ENCODE results near the gene DOCK8. TPM values are rescaled to one million over a fixed set of nuclear protein-coding genes. Genes with fewer than 3 reads are reported as not detected.

Gene DOCK8
- total and polyA plus RNA-seq, 2 experiments from 2014 or later = 0.94 to 1.2 TPM

DNA sequence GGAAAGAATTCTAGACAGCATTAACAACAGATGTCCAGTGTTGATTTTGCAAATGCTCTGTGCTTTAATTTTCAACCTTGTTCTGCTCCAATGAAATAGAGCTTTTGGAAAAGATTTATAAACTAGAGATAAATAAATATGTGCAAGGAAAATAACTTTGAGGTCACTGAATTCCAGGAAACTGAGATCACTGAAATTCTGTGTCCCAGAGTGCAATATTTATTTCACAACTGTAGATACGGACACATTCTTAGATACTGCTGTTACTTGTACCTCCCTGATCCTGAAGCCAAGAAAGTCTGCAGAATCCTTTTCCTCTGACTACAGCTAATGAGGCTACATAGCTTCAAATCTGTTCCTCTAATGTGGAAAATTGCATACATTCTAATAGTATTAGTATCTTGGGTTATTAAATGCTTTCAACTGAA lies 222.9 kb downstream of the DOCK8 start:
- Histone ChIP-seq H2AFZ (no peak overlapping the region), H3K4me3 (no peak overlapping the region), H3K27me3 (ENCODE audit: insufficient read depth) (no peaks in the 10 kb centered on the region), H3K9me2 (ENCODE audit: insufficient read depth) (peaks cover 8% of the 10 kb centered on the region; the same call in 1 of the 2 replicates), H3K79me2 (replicated peaks; ENCODE audit: insufficient read depth) (no peaks in the 10 kb centered on the region), H3K4me2 (no peak overlapping the region), H3K27ac (ENCODE audit: low read depth) (no peak overlapping the region), H3K4me1 (ENCODE audit: insufficient read depth) (no peaks in the 10 kb centered on the region), H3K36me3 (ENCODE audit: insufficient read depth) (no peaks in the 10 kb centered on the region), H4K20me1 (replicated peaks; ENCODE audit: insufficient read depth) (no peaks in the 10 kb centered on the region), H3F3A (replicated peaks; ENCODE audit: low read depth) (no peaks in the 10 kb centered on the region)
- no peak overlapping the region for H3K27ac Mint-ChIP-seq
- H3K4me1 Mint-ChIP-seq = no peaks in the 10 kb centered on the region
- peaks cover 2% of the 10 kb centered on the region for H3K27me3 Mint-ChIP-seq (ENCODE audit: insufficient read depth, low read depth, poor library complexity)
- H3K4me3 Mint-ChIP-seq = no peak overlapping the region
- DNase-seq (ENCODE audit: low spot score) = no peak
- H3K36me3 Mint-ChIP-seq (ENCODE audit: low read depth) = no peaks in the 10 kb centered on the region
- H3K9me3 Mint-ChIP-seq = no peaks in the 10 kb centered on the region
- TF ChIP-seq, protein P1, sequence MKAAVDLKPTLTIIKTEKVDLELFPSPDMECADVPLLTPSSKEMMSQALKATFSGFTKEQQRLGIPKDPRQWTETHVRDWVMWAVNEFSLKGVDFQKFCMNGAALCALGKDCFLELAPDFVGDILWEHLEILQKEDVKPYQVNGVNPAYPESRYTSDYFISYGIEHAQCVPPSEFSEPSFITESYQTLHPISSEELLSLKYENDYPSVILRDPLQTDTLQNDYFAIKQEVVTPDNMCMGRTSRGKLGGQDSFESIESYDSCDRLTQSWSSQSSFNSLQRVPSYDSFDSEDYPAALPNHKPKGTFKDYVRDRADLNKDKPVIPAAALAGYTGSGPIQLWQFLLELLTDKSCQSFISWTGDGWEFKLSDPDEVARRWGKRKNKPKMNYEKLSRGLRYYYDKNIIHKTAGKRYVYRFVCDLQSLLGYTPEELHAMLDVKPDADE (IDR thresholded peaks at IDR 0.05) = no peak
- TF ChIP-seq EZH2 (IDR thresholded peaks at IDR 0.05; ENCODE audit: low read depth, unreplicated experiment) (no peak), STAT1 (IDR thresholded peaks at IDR 0.05; ENCODE audit: unreplicated experiment) (no peak)
- ATAC-seq = no peak

DNA sequence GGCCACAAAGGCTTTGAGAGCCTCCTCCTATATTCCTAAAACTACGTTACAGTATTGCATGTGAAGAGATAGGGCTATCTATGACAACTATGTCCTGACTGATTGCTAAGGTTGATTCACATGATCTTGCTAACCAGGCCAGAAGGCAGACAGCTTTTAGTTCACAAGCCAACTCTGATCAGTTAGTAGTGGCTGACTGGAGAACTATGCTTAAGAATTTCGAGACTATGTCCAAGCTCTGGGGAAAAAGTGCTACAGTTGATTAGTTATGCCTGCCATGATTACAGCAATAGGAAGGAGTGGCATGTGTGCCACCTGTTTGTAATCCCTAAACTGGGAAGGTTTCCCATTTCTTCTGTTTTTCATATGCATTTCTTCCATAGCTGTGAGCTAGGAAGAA lies 223.4 kb downstream of the DOCK8 start:
- Mint-ChIP-seq H3K9me3 (no peaks in the 10 kb centered on the region), H3K4me3 (no peak overlapping the region), H3K36me3 (ENCODE audit: low read depth) (no peaks in the 10 kb centered on the region), H3K27ac (no peak overlapping the region), H3K4me1 (no peaks in the 10 kb centered on the region), H3K27me3 (ENCODE audit: insufficient read depth, low read depth, poor library complexity) (peaks cover 2% of the 10 kb centered on the region)
- no peaks in the 10 kb centered on the region for H3K4me1 ChIP-seq (ENCODE audit: insufficient read depth)
- H3K27ac ChIP-seq (ENCODE audit: low read depth) = no peak overlapping the region
- DNase-seq (ENCODE audit: low spot score) (no peak), ATAC-seq (no peak)
- TF ChIP-seq, protein P2, sequence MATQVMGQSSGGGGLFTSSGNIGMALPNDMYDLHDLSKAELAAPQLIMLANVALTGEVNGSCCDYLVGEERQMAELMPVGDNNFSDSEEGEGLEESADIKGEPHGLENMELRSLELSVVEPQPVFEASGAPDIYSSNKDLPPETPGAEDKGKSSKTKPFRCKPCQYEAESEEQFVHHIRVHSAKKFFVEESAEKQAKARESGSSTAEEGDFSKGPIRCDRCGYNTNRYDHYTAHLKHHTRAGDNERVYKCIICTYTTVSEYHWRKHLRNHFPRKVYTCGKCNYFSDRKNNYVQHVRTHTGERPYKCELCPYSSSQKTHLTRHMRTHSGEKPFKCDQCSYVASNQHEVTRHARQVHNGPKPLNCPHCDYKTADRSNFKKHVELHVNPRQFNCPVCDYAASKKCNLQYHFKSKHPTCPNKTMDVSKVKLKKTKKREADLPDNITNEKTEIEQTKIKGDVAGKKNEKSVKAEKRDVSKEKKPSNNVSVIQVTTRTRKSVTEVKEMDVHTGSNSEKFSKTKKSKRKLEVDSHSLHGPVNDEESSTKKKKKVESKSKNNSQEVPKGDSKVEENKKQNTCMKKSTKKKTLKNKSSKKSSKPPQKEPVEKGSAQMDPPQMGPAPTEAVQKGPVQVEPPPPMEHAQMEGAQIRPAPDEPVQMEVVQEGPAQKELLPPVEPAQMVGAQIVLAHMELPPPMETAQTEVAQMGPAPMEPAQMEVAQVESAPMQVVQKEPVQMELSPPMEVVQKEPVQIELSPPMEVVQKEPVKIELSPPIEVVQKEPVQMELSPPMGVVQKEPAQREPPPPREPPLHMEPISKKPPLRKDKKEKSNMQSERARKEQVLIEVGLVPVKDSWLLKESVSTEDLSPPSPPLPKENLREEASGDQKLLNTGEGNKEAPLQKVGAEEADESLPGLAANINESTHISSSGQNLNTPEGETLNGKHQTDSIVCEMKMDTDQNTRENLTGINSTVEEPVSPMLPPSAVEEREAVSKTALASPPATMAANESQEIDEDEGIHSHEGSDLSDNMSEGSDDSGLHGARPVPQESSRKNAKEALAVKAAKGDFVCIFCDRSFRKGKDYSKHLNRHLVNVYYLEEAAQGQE (IDR thresholded peaks at IDR 0.05; ENCODE audit: unreplicated experiment) = no peak
- TF ChIP-seq, protein P3, sequence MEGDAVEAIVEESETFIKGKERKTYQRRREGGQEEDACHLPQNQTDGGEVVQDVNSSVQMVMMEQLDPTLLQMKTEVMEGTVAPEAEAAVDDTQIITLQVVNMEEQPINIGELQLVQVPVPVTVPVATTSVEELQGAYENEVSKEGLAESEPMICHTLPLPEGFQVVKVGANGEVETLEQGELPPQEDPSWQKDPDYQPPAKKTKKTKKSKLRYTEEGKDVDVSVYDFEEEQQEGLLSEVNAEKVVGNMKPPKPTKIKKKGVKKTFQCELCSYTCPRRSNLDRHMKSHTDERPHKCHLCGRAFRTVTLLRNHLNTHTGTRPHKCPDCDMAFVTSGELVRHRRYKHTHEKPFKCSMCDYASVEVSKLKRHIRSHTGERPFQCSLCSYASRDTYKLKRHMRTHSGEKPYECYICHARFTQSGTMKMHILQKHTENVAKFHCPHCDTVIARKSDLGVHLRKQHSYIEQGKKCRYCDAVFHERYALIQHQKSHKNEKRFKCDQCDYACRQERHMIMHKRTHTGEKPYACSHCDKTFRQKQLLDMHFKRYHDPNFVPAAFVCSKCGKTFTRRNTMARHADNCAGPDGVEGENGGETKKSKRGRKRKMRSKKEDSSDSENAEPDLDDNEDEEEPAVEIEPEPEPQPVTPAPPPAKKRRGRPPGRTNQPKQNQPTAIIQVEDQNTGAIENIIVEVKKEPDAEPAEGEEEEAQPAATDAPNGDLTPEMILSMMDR (conservative IDR thresholded peaks at IDR 0.05; ENCODE audit: low read depth in 2 of 2) = no peak
- no peak for TF ChIP-seq CREB1 (CRISPR knock-in tag; IDR thresholded peaks at IDR 0.05; ENCODE audit: low read depth)
- TF ChIP-seq ZNF331 (CRISPR knock-in tag; IDR thresholded peaks at IDR 0.05; ENCODE audit: low read depth) = no peak
- TF ChIP-seq STAT1 (IDR thresholded peaks at IDR 0.05; ENCODE audit: unreplicated experiment) = no peak
- H3K36me3 ChIP-seq (ENCODE audit: insufficient read depth) = no peaks in the 10 kb centered on the region
- H3K4me2 ChIP-seq = no peak overlapping the region
- no peaks in the 10 kb centered on the region for H3F3A ChIP-seq (replicated peaks; ENCODE audit: low read depth)
- H4K20me1 ChIP-seq (replicated peaks; ENCODE audit: insufficient read depth) = no peaks in the 10 kb centered on the region
- H3K9me2 ChIP-seq (ENCODE audit: insufficient read depth) = peaks cover 7% of the 10 kb centered on the region; the same call in 1 of the 2 replicates
- H3K79me2 ChIP-seq (replicated peaks; ENCODE audit: insufficient read depth) = no peaks in the 10 kb centered on the region
- no peak overlapping the region for H3K4me3 ChIP-seq
- no peak overlapping the region for H2AFZ ChIP-seq
- H3K27me3 ChIP-seq (ENCODE audit: insufficient read depth) = no peaks in the 10 kb centered on the region

Measured in GM23338 (cell line).